K562 (cell line): ENCODE results near the gene MGRN1. TPM values are rescaled to one million over a fixed set of nuclear protein-coding genes. Genes with fewer than 3 reads are reported as not detected.

Experiments used
- ATAC-seq: fragments of 200-7000 bp; cut with Tn5 transposase; 3 replicates; pipeline ENCODE4 v1.9.1; 2020; ENCODE audit warnings: moderate library complexity
- BruUV-seq: library from RNA; stranded (reverse); fragments of 400-500 nt; replicated peaks from 2 replicates; lab custom pipeline; 2021; lab: Mats Ljungman, UMichigan
- CTCF ChIA-PET: fragments of 300-600 bp; formaldehyde crosslinking; extraction: SDS; loops from one replicate; lab custom pipeline; 2021; ENCODE audit warnings: low intra/inter-chr PET ratio; lab: Yijun Ruan, JAX
- POLR2A ChIA-PET: fragments of 300-600, 350-650 bp; sonication (Branson Sonifier 250); formaldehyde crosslinking; extraction: SDS; loops from one replicate; lab custom pipeline; 2021; ENCODE audit warnings: antibody characterized with exemption, inconsistent platforms; lab: Yijun Ruan, JAX
- DNase-seq, 4 experiments: peaks; one replicate each; pipeline versions ENCODE4 v3.0.0 to v3.0.0-alpha.2; 2011 to 2018; ENCODE audit warnings: low spot score in 3 of 4, mixed read lengths in 3 of 4; ENCODE audit errors: extremely low read depth in 1 of 4
- FAIRE-seq: peaks from 2 replicates; lab custom pipeline; 2011; peaks lifted over from hg19 to GRCh38; lab: Jason Lieb, UNC
- H2AFZ ChIP-seq: 2 replicates; pipeline ENCODE4 v1.6.0; 2011; ENCODE audit warnings: low read depth, low read length, control low read depth, inconsistent platforms
- H3K27ac ChIP-seq: fragments of 200-600 bp; 3 replicates; pipeline ENCODE4 v1.8.0; 2011; ENCODE audit warnings: low read depth, mild to moderate bottlenecking, control low read depth, inconsistent platforms, low read length, moderate library complexity, mixed read lengths; ENCODE audit errors: extremely low read depth
- H3K27me3 ChIP-seq, 2 experiments: fragments of 300-600 bp in 1 of 2; 2 replicates in 1 of 2; 3 replicates in 1 of 2; pipeline versions ENCODE4 v1.6.0 to v1.8.0; 2011; ENCODE audit warnings: inconsistent platforms in 2 of 2, low read length in 2 of 2, mild to moderate bottlenecking in 1 of 2, mixed read lengths in 1 of 2, moderate library complexity in 1 of 2; ENCODE audit not compliant: control insufficient read depth in 2 of 2, insufficient read depth in 2 of 2
- H3K36me3 ChIP-seq: fragments of 300-600 bp; 3 replicates; pipeline ENCODE4 v1.8.0; 2011; ENCODE audit warnings: mild to moderate bottlenecking, low read length, inconsistent platforms; ENCODE audit not compliant: control insufficient read depth, insufficient read depth
- H3K4me1 ChIP-seq, 2 experiments: fragments of 200-600 bp in 1 of 2; replicated peaks in 1 of 2; 2 replicates in 1 of 2; 3 replicates in 1 of 2; pipeline versions ENCODE4 v1.5.1 to v1.8.0; 2011; ENCODE audit warnings: inconsistent platforms in 2 of 2, low read length in 2 of 2, mild to moderate bottlenecking in 1 of 2, mixed read lengths in 1 of 2, moderate library complexity in 1 of 2; ENCODE audit not compliant: control insufficient read depth in 2 of 2, insufficient read depth in 2 of 2
- H3K4me2 ChIP-seq: 2 replicates; pipeline ENCODE4 v1.6.1; 2011; ENCODE audit warnings: low read length, control low read depth, inconsistent platforms, mixed read lengths; ENCODE audit not compliant: insufficient read depth
- H3K4me3 ChIP-seq: fragments of 200-600 bp; sonication (generic), shearing (Covaris generic); 2 replicates; pipeline ENCODE4 v1.5.1; 2016; ENCODE audit warnings: control low read depth, inconsistent platforms
- H3K79me2 ChIP-seq: fragments of 200-600 bp; 3 replicates; pipeline ENCODE4 v1.8.0; 2011; ENCODE audit warnings: low read length, inconsistent platforms; ENCODE audit not compliant: control insufficient read depth, insufficient read depth
- H3K9ac ChIP-seq, 2 experiments: 2 replicates each; pipeline versions ENCODE4 v1.6.0 to v1.6.1; 2011; ENCODE audit warnings: low read depth in 2 of 2, low read length in 2 of 2, control low read depth in 1 of 2, inconsistent platforms in 1 of 2, mild to moderate bottlenecking in 1 of 2, mixed read lengths in 1 of 2; ENCODE audit not compliant: insufficient read depth in 1 of 2
- H3K9me1 ChIP-seq: one replicate; pipeline ENCODE4 v1.6.0; 2011; ENCODE audit warnings: inconsistent platforms, mild to moderate bottlenecking, low read length, moderate library complexity; ENCODE audit not compliant: control insufficient read depth, insufficient read depth
- H3K9me3 ChIP-seq: replicated peaks from 2 replicates; pipeline ENCODE4 v1.5.1; 2011; ENCODE audit warnings: low read depth, low read length, inconsistent platforms; ENCODE audit not compliant: control insufficient read depth, insufficient read depth
- H4K20me1 ChIP-seq: replicated peaks from 2 replicates; pipeline ENCODE4 v1.6.1; 2011; ENCODE audit warnings: low read length, inconsistent platforms, mixed read lengths; ENCODE audit not compliant: control insufficient read depth, insufficient read depth
- ARID2 ChIP-seq: fragments of 450-650 bp; IDR thresholded peaks from 2 replicates; pipeline ENCODE4 v1.6.1; 2017; ENCODE audit warnings: antibody characterized with exemption, mild to moderate bottlenecking
- ELF2 ChIP-seq: fragments of 250-450 bp; sonication (Bioruptor Pico); IDR thresholded peaks from 2 replicates; pipeline ENCODE4 v1.5.0; 2021; ENCODE audit warnings: mild to moderate bottlenecking
- POLR2H ChIP-seq: IDR thresholded peaks from 2 replicates; pipeline ENCODE4 v1.6.1; 2016; ENCODE audit warnings: missing genetic modification characterization, low read depth, mild to moderate bottlenecking, control low read depth, missing compliant biosample characterization, moderate library complexity
- RBM22 ChIP-seq: fragments of 200-400 bp; formaldehyde crosslinking; IDR thresholded peaks from 2 replicates; pipeline ENCODE4 v1.6.1; 2018; ENCODE audit warnings: low read length, low read depth; ENCODE audit not compliant: poor library complexity, severe bottlenecking
- WGBS: fragments of 100-300 bp; shearing (Covaris generic); methylation state at CpG from one replicate; pipeline ENCODE4 v1.1.6; 2016; ENCODE audit warnings: low coverage, mixed read lengths; ENCODE audit not compliant: insufficient coverage; ENCODE audit errors: missing lambda C conversion rate; 5-methylcytosine and 5-hydroxymethylcytosine counted together
- in situ Hi-C: fragments of 300-500 bp; cut with MboI; formaldehyde crosslinking; loops from 4 replicates; pipeline ENCODE4 v1.15.0; 2018; ENCODE audit warnings: inconsistent platforms, mixed read lengths
- intact Hi-C: fragments of 100-400 bp; cut with micrococcal nuclease; formaldehyde crosslinking; loops from 2 replicates; pipeline ENCODE4 v1.14.2; 2022
- polyA plus RNA-seq, 8 experiments: library from polyadenylated mRNA; depleted of rRNA in 4 of 8; stranded (reverse) in 5 of 8; unstranded in 3 of 8; fragments of >200 nt; fragmentation: Nextera tagmentation in 2 of 8; fragmentation: Illumina TruSeq in 1 of 8; extraction: Ambion mirVana in 2 of 8; extraction: Trizol in 1 of 8; gene quantifications; 2 replicates each; pipeline versions ENCODE4 v1.2.1 to v1.2.3, GENCODE V29; 2011 to 2014; ENCODE audit warnings: inconsistent platforms in 1 of 8, missing spikeins in 1 of 8
- total RNA-seq, 7 experiments: library from RNA; depleted of rRNA in 6 of 7; stranded (reverse); fragments of >200 nt in 6 of 7; fragmentation: Illumina TruSeq in 2 of 7; extraction: Trizol in 2 of 7; gene quantifications; 2 replicates each; pipeline versions ENCODE4 v1.2.1 to v1.2.3, GENCODE V29; 2011 to 2021; ENCODE audit warnings: low replicate concordance in 1 of 7
- TF ChIP-seq, protein P1 (sequence below), 3 experiments: fragments of 200-800 bp in 1 of 3; fragments of 250-450 bp in 1 of 3; fragments of 450-650 bp in 1 of 3; sonication (Bioruptor Pico) in 1 of 3; sonication (Bioruptor generic) in 1 of 3; formaldehyde crosslinking in 1 of 3; IDR thresholded peaks; 2 replicates each; pipeline versions ENCODE4 v1.6.1 to v1.8.0; 2016 to 2022; ENCODE audit warnings: mild to moderate bottlenecking in 2 of 3, missing genetic modification characterization in 2 of 3, missing compliant biosample characterization in 1 of 3, moderate library complexity in 1 of 3

Gene MGRN1
- total and polyA plus RNA-seq, 9 of the 15 experiments (the other 6 are each of a cell fraction or from before 2014, with no cell fraction given) = 0.15 to 37.9 (median 6.0) TPM

DNA sequence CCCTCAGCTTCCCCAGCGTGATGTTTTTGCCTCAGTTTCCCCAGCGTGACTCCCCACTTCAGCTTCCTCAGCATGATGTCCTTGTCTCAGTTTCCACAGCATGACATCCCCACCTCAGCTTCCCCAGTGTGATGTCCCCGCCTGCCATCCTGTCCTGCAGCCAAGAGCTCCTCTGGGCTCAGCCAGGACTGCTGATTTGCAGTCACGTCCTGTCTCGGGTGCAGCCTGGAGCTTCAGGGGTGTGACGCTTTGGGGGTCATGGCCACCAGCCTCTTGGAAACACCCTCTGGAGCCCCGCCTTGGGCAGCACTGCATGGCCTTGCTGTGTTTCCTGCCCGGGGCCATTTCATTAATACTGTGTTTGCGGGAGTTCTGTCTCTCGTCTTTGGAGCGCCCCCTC is 52.2 kb downstream of the MGRN1 start (continued):
- TF ChIP-seq, protein P1, sequence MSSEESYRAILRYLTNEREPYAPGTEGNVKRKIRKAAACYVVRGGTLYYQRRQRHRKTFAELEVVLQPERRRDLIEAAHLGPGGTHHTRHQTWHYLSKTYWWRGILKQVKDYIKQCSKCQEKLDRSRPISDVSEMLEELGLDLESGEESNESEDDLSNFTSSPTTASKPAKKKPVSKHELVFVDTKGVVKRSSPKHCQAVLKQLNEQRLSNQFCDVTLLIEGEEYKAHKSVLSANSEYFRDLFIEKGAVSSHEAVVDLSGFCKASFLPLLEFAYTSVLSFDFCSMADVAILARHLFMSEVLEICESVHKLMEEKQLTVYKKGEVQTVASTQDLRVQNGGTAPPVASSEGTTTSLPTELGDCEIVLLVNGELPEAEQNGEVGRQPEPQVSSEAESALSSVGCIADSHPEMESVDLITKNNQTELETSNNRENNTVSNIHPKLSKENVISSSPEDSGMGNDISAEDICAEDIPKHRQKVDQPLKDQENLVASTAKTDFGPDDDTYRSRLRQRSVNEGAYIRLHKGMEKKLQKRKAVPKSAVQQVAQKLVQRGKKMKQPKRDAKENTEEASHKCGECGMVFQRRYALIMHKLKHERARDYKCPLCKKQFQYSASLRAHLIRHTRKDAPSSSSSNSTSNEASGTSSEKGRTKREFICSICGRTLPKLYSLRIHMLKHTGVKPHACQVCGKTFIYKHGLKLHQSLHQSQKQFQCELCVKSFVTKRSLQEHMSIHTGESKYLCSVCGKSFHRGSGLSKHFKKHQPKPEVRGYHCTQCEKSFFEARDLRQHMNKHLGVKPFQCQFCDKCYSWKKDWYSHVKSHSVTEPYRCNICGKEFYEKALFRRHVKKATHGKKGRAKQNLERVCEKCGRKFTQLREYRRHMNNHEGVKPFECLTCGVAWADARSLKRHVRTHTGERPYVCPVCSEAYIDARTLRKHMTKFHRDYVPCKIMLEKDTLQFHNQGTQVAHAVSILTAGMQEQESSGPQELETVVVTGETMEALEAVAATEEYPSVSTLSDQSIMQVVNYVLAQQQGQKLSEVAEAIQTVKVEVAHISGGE (CRISPR knock-in tag; IDR thresholded peaks at IDR 0.05) = no peak
- no peak for TF ChIP-seq POLR2H (tag)

DNA sequence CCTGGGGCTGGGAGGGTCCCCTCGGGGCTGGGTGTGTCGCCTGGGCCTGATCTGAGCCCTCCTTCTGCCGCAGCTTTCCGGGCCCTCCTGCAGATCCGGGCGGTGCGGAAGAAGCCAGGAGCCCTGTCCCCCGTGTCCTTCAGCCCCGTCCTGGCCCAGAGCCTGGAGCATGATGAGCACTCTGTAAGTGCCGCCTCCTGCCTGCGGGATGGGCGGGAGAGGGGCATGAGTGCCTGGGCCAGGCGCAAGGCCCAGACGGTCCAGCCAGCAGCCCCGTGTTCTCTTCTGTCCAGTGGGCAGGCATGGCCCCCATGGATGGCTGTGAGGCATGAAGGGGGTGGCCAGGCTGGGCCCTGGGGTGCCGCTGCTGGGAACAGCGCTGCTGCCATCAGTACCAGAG is 52.8 kb downstream of the MGRN1 start:
- FAIRE-seq = no peak
- TF ChIP-seq ARID2 = no peak
- TF ChIP-seq RBM22 = peak; percentile 26
- no peak for TF ChIP-seq ELF2 (CRISPR knock-in tag)
- TF ChIP-seq, all 486 proteins: peak for 1
- Histone ChIP-seq H3K36me3 (peaks cover 34% of the 10 kb centered on the region; the same call in 1 of the 3 replicates), H4K20me1 (no peaks in the 10 kb centered on the region), H3K9ac (peak overlapping the region in 1 of 2 experiments; percentile 52; a peak in 1 of 4 replicates), H3K27ac (no peak overlapping the region), H3K4me1 (peaks cover 0 to 61% of the 10 kb centered on the region in 2 experiments; a peak in 2 of 5 replicates), H3K79me2 (no peaks in the 10 kb centered on the region), H3K27me3 (no peaks in the 10 kb centered on the region), H3K4me2 (no peak overlapping the region), H3K9me1 (no peaks in the 10 kb centered on the region), H3K9me3 (no peaks in the 10 kb centered on the region), H3K4me3 (no peak overlapping the region), H2AFZ (no peak overlapping the region)
- CTCF ChIA-PET = no interaction called here
- no TSS peak for BruUV-seq
- POLR2A ChIA-PET = interaction anchor here (0.6 to 0.7 kb wide), 2 partner anchors 63 to 727 kb away, joined by 3 read pairs; partner anchors contain the start of gene UBALD1
- 91% methylated on average over 12 of the region's 17 CpGs for WGBS
- DNase-seq (no peak), ATAC-seq (no peak)
- in situ Hi-C loops = no loop called here
- intact Hi-C loops = no loop called here
